Measurements from ENCODE around the gene LMO7.

Gene LMO7

DNA sequence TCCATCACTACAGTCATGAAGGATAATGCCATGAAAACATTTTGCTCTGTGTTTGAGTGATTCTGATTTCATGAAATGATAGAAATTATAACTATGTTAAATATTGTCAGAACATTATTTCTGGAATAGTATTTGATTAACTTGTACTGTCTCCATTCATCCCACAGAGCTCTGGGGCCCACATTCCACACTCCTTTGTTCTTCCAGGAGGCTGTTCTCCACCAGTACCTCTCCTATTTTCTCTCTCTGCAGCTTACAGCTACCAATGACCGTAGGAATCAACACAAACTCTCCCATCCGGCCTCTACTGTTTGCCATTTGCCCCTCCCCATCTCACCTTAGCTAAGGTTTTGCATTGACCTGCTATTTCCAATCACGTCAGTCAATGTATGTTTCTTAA is 240.9 kb downstream of the LMO7 start:
- Histone ChIP-seq H3K4me1 (ENCODE audit: insufficient read depth, low read length) (peaks cover 4% of the 10 kb centered on the region), H3K4me3 (ENCODE audit: low read depth in 1 of 2, low read length in 2 of 2) (no peak overlapping the region), H3K27ac (ENCODE audit: low read depth, low read length) (no peak overlapping the region), H3K27me3 (ENCODE audit: control insufficient read depth in 1 of 2, insufficient read depth in 2 of 2, low read length in 2 of 2) (no peaks in the 10 kb centered on the region), H3K9me3 (ENCODE audit: low read length) (no peaks in the 10 kb centered on the region), H3K36me3 (ENCODE audit: insufficient read depth, low read length) (no peaks in the 10 kb centered on the region), H3K9ac (ENCODE audit: low read length) (no peak overlapping the region)

GRCh38 chr13:75879656-75880055 is 243.5 kb downstream of the LMO7 start:
- Histone ChIP-seq H3K4me1 (ENCODE audit: insufficient read depth, low read length) (peaks cover 4% of the 10 kb centered on the region), H3K36me3 (ENCODE audit: insufficient read depth, low read length) (no peaks in the 10 kb centered on the region), H3K4me3 (ENCODE audit: low read depth in 1 of 2, low read length in 2 of 2) (no peak overlapping the region), H3K9ac (ENCODE audit: low read length) (no peak overlapping the region), H3K27ac (ENCODE audit: low read depth, low read length) (no peak overlapping the region), H3K27me3 (ENCODE audit: control insufficient read depth in 1 of 2, insufficient read depth in 2 of 2, low read length in 2 of 2) (no peaks in the 10 kb centered on the region), H3K9me3 (ENCODE audit: low read length) (no peaks in the 10 kb centered on the region)

- Histone ChIP-seq H3K4me3 (ENCODE audit: low read depth in 1 of 2, low read length in 2 of 2) (no peak overlapping the region), H3K27ac (ENCODE audit: low read depth, low read length) (no peak overlapping the region), H3K36me3 (ENCODE audit: insufficient read depth, low read length) (no peaks in the 10 kb centered on the region), H3K9me3 (ENCODE audit: low read length) (no peaks in the 10 kb centered on the region), H3K4me1 (ENCODE audit: insufficient read depth, low read length) (peaks cover 4% of the 10 kb centered on the region), H3K9ac (ENCODE audit: low read length) (no peak overlapping the region), H3K27me3 (ENCODE audit: control insufficient read depth in 1 of 2, insufficient read depth in 2 of 2, low read length in 2 of 2) (no peaks in the 10 kb centered on the region)
Measured at GRCh38 chr13:75881109-75881775, 245.1 kb downstream of the LMO7 start.

DNA sequence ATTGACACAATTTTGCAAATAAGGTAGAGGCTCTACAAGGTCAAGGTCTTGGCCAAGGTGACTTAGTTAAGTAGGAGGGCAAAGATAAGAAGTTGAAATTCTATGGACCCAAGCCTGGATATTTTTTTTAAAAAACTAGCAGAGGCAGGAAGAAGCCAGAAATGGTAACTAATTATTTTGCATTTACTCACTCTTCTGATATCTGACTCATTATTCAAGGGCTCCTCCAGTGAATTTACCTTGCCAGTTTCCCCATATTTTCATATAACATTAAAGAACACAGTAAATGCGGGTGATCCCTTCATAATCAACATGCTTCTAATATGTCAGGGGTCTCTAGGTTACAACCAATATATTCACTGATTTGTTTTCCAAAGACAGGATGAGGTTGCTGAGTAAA is 246.1 kb downstream of the LMO7 start:
- H3K27ac ChIP-seq (ENCODE audit: low read depth, low read length) = no peak overlapping the region

GRCh38 chr13:75889427-75889826 is 253.3 kb downstream of the LMO7 start:
- no peak overlapping the region for H3K9ac ChIP-seq (ENCODE audit: low read length)
- H3K36me3 ChIP-seq (ENCODE audit: insufficient read depth, low read length) = no peaks in the 10 kb centered on the region
- no peak overlapping the region for H3K4me3 ChIP-seq (ENCODE audit: low read depth in 1 of 2, low read length in 2 of 2)
- no peaks in the 10 kb centered on the region for H3K27me3 ChIP-seq (ENCODE audit: control insufficient read depth in 1 of 2, insufficient read depth in 2 of 2, low read length in 2 of 2)
- H3K4me1 ChIP-seq (ENCODE audit: insufficient read depth, low read length) = no peaks in the 10 kb centered on the region
- no peak overlapping the region for H3K27ac ChIP-seq (ENCODE audit: low read depth, low read length)
- no peaks in the 10 kb centered on the region for H3K9me3 ChIP-seq (ENCODE audit: low read length)

More for the DNA sequence above, 246.1 kb downstream of the LMO7 start:
- H3K4me3 ChIP-seq (ENCODE audit: low read depth in 1 of 2, low read length in 2 of 2) = no peak overlapping the region
- H3K27me3 ChIP-seq (ENCODE audit: control insufficient read depth in 1 of 2, insufficient read depth in 2 of 2, low read length in 2 of 2) = no peaks in the 10 kb centered on the region
- H3K9ac ChIP-seq (ENCODE audit: low read length) = no peak overlapping the region
- H3K36me3 ChIP-seq (ENCODE audit: insufficient read depth, low read length) = no peaks in the 10 kb centered on the region
- no peaks in the 10 kb centered on the region for H3K9me3 ChIP-seq (ENCODE audit: low read length)
- H3K4me1 ChIP-seq (ENCODE audit: insufficient read depth, low read length) = no peaks in the 10 kb centered on the region

DNA sequence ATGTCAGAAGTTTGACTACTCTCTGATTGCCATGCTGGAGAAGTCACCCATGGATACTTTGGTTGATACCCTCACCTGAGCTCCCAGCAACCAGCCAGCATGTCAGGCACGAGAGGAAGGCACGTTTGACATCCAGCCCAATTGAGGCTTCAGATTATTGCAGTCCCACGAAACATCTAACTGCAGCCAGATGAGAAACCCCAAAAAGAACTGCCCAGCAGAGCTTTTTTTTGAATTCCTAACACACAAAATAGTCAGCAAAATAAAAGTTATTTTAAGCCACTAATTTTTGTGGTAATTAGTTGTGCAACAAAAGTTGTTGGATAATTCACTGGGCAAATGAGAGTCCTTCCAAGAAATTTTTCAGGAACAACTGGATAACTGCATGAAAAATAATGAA is 259.0 kb downstream of the LMO7 start:
- Histone ChIP-seq H3K27me3 (ENCODE audit: control insufficient read depth in 1 of 2, insufficient read depth in 2 of 2, low read length in 2 of 2) (no peaks in the 10 kb centered on the region), H3K9me3 (ENCODE audit: low read length) (no peaks in the 10 kb centered on the region), H3K36me3 (ENCODE audit: insufficient read depth, low read length) (no peaks in the 10 kb centered on the region), H3K27ac (ENCODE audit: low read depth, low read length) (no peak overlapping the region), H3K4me1 (ENCODE audit: insufficient read depth, low read length) (no peaks in the 10 kb centered on the region), H3K9ac (ENCODE audit: low read length) (no peak overlapping the region), H3K4me3 (ENCODE audit: low read depth in 1 of 2, low read length in 2 of 2) (no peak overlapping the region)

DNA sequence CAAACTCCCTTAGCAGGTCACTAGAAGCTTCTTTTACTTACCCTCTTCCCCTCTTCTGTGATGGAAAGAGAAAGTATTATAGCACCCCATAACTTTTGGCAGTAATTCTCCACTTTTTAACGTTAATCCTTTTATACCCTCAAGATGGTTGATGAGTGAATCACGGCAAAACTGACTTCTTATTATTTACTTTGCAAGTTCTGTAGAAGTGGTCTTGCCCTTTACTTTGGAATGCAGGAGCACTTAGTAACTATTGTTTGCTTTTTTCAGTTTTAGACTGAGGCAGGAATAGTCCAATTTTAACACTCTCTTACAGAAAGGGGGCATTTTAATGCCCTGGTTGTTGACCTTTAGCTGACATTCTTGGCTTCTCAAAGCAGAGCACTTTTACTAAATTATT is 260.1 kb downstream of the LMO7 start:
- Histone ChIP-seq H3K9me3 (ENCODE audit: low read length) (no peaks in the 10 kb centered on the region), H3K4me1 (ENCODE audit: insufficient read depth, low read length) (no peaks in the 10 kb centered on the region), H3K36me3 (ENCODE audit: insufficient read depth, low read length) (no peaks in the 10 kb centered on the region), H3K9ac (ENCODE audit: low read length) (no peak overlapping the region), H3K4me3 (ENCODE audit: low read depth in 1 of 2, low read length in 2 of 2) (no peak overlapping the region), H3K27ac (ENCODE audit: low read depth, low read length) (no peak overlapping the region), H3K27me3 (ENCODE audit: control insufficient read depth in 1 of 2, insufficient read depth in 2 of 2, low read length in 2 of 2) (no peaks in the 10 kb centered on the region)

GRCh38 chr13:75897386-75897785 is 261.3 kb downstream of the LMO7 start:
- Histone ChIP-seq H3K9me3 (ENCODE audit: low read length) (no peaks in the 10 kb centered on the region), H3K4me1 (ENCODE audit: insufficient read depth, low read length) (no peaks in the 10 kb centered on the region), H3K27me3 (ENCODE audit: control insufficient read depth in 1 of 2, insufficient read depth in 2 of 2, low read length in 2 of 2) (no peaks in the 10 kb centered on the region), H3K36me3 (ENCODE audit: insufficient read depth, low read length) (no peaks in the 10 kb centered on the region), H3K4me3 (ENCODE audit: low read depth in 1 of 2, low read length in 2 of 2) (no peak overlapping the region), H3K9ac (ENCODE audit: low read length) (no peak overlapping the region), H3K27ac (ENCODE audit: low read depth, low read length) (no peak overlapping the region)

GRCh38 chr13:75901501-75901900 is 265.4 kb downstream of the LMO7 start:
- H3K9me3 ChIP-seq (ENCODE audit: low read length) = no peaks in the 10 kb centered on the region
- no peaks in the 10 kb centered on the region for H3K4me1 ChIP-seq (ENCODE audit: insufficient read depth, low read length)
- H3K9ac ChIP-seq (ENCODE audit: low read length) = no peak overlapping the region
- no peaks in the 10 kb centered on the region for H3K27me3 ChIP-seq (ENCODE audit: control insufficient read depth in 1 of 2, insufficient read depth in 2 of 2, low read length in 2 of 2)
- H3K27ac ChIP-seq (ENCODE audit: low read depth, low read length) = no peak overlapping the region
- H3K36me3 ChIP-seq (ENCODE audit: insufficient read depth, low read length) = no peaks in the 10 kb centered on the region
- H3K4me3 ChIP-seq (ENCODE audit: low read depth in 1 of 2, low read length in 2 of 2) = no peak overlapping the region

DNA sequence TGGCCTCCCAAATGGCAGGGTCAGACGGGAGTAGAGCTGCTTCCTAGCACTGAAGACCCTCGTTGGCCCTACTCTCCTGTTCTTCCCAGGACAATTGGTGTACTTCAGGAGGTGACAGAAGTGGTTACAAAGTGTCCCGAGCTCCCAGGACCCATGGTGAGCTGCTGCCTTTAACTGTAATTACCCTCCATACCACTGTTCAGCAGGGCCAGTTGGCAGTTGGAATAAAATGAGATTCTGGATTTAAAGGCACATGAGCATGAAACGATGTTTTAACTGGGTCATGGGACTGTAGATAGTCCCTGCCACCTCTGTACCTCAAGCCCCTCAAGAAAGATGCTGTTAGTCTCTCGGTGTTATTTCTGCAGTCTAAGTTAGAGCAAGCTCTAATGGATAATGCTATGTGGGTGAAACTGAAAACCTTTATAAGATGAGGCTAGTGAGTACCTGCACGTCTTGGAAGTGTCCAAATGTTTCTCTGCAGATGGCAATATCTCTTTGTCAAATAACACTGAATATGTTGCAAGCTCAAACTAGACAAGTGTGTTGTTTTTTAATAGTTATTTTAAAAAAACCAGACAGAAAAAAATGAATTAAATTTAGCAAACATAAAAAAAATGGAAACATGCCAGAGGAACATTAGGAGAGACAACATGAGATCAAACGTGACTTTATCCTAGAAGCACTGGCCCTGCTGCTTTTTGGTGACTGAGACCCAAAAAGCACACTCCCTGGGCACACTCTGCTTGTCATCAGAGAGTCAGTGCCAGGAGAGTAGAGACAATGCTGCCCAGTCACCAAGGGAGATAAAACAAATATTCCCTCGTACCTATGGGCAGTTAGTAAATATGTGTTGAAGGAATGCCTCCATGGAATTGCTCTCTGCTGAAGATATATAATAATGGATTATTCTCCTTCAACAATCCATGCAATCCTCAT is 266.3 kb downstream of the LMO7 start:
- Histone ChIP-seq H3K27me3 (ENCODE audit: control insufficient read depth in 1 of 2, insufficient read depth in 2 of 2, low read length in 2 of 2) (no peaks in the 10 kb centered on the region), H3K9ac (ENCODE audit: low read length) (no peak overlapping the region), H3K36me3 (ENCODE audit: insufficient read depth, low read length) (no peaks in the 10 kb centered on the region), H3K27ac (ENCODE audit: low read depth, low read length) (no peak overlapping the region), H3K4me1 (ENCODE audit: insufficient read depth, low read length) (no peaks in the 10 kb centered on the region), H3K4me3 (ENCODE audit: low read depth in 1 of 2, low read length in 2 of 2) (no peak overlapping the region), H3K9me3 (ENCODE audit: low read length) (no peaks in the 10 kb centered on the region)

DNA sequence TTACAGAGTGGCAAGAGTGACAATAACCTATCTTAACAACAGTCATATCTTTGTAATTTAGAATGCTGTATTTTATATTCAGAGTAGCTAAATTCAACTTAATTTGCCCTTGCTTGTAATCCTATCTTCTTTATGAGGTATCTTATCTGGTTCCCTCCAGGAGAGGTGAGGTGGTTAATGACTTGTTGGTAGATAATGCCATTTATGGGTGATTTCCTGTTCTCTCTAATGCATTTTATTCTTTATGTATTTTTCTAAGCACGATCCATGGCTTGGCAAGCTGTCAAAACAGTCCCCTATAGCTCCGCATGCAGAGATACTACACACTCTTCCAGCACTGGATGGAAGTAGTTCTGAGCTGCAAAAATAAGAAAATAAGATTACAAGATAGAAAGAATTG is 267.9 kb downstream of the LMO7 start:
- Histone ChIP-seq H3K27ac (ENCODE audit: low read depth, low read length) (no peak overlapping the region), H3K9me3 (ENCODE audit: low read length) (no peaks in the 10 kb centered on the region), H3K4me3 (ENCODE audit: low read depth in 1 of 2, low read length in 2 of 2) (no peak overlapping the region), H3K27me3 (ENCODE audit: control insufficient read depth in 1 of 2, insufficient read depth in 2 of 2, low read length in 2 of 2) (no peaks in the 10 kb centered on the region), H3K4me1 (ENCODE audit: insufficient read depth, low read length) (no peaks in the 10 kb centered on the region), H3K36me3 (ENCODE audit: insufficient read depth, low read length) (no peaks in the 10 kb centered on the region), H3K9ac (ENCODE audit: low read length) (no peak overlapping the region)
